Activated T-helper 17 cell treated with anti-CD3 and anti-CD28 coated beads, Interleukin-2, amount 50 U/mL, for 72 hours (primary cell): ENCODE results near the gene B4GALT5. TPM values are rescaled to one million over a fixed set of nuclear protein-coding genes. Genes with fewer than 3 reads are reported as not detected.

Source experiments
- ATAC-seq: fragments of 150-1000 bp; cut with Tn5 transposase; replicated peaks from 2 replicates; pipeline ENCODE4 v1.10.0; 2021; ENCODE audit warnings: mild to moderate bottlenecking, moderate library complexity
- H3K27ac Mint-ChIP-seq: one replicate; pipeline ENCODE4 v1.8.0; 2022; ENCODE audit warnings: mixed read lengths
- H3K27me3 Mint-ChIP-seq: one replicate; pipeline ENCODE4 v1.8.0; 2022; ENCODE audit warnings: mixed read lengths
- H3K36me3 Mint-ChIP-seq: one replicate; pipeline ENCODE4 v1.8.0; 2022; ENCODE audit warnings: low read depth, mild to moderate bottlenecking, mixed read lengths
- H3K4me1 Mint-ChIP-seq: one replicate; pipeline ENCODE4 v1.8.0; 2022; ENCODE audit warnings: mixed read lengths
- H3K4me3 Mint-ChIP-seq: one replicate; pipeline ENCODE4 v1.8.0; 2022; ENCODE audit warnings: mild to moderate bottlenecking, mixed read lengths
- H3K9me3 Mint-ChIP-seq: one replicate; pipeline ENCODE4 v1.8.0; 2022; ENCODE audit warnings: mixed read lengths
- total RNA-seq, 2 donors: library from RNA; stranded (reverse); gene quantifications; one replicate each; pipeline ENCODE4 v1.2.3, GENCODE V29; 2022

B4GALT5 gene
- total RNA-seq, 2 donors from 2014 or later: 19.5 to 25.8 TPM

GRCh38 chr20:49601153-49601924, 112.3 kb downstream of the B4GALT5 start:
- Mint-ChIP-seq H3K4me1 (peaks cover 3% of the 10 kb centered on the region), H3K27ac (no peak overlapping the region), H3K27me3 (no peaks in the 10 kb centered on the region), H3K9me3 (no peaks in the 10 kb centered on the region), H3K4me3 (no peak overlapping the region), H3K36me3 (peaks cover 24% of the 10 kb centered on the region)
- no peak for ATAC-seq

GRCh38 chr20:49599746-49600113, 113.9 kb downstream of the B4GALT5 start:
- peaks cover 17% of the 10 kb centered on the region for H3K4me1 Mint-ChIP-seq
- no peak overlapping the region for H3K4me3 Mint-ChIP-seq
- peak overlapping the region; percentile 63 for H3K27ac Mint-ChIP-seq
- no peaks in the 10 kb centered on the region for H3K9me3 Mint-ChIP-seq
- H3K36me3 Mint-ChIP-seq: peaks cover 40% of the 10 kb centered on the region
- H3K27me3 Mint-ChIP-seq: no peaks in the 10 kb centered on the region
- ATAC-seq: no peak

- Mint-ChIP-seq H3K36me3 (peaks cover 57% of the 10 kb centered on the region), H3K9me3 (no peaks in the 10 kb centered on the region), H3K4me1 (peaks cover 32% of the 10 kb centered on the region), H3K27me3 (no peaks in the 10 kb centered on the region), H3K27ac (no peak overlapping the region), H3K4me3 (peak overlapping the region; percentile 96)
- no peak for ATAC-seq
Measured at GRCh38 chr20:49597825-49598395, 115.8 kb downstream of the B4GALT5 start.

GRCh38 chr20:49595811-49596561, 117.7 kb downstream of the B4GALT5 start:
- Mint-ChIP-seq H3K9me3 (no peaks in the 10 kb centered on the region), H3K27ac (peak overlapping the region; percentile 99), H3K27me3 (no peaks in the 10 kb centered on the region), H3K4me3 (peak overlapping the region; percentile 96), H3K36me3 (peaks cover 67% of the 10 kb centered on the region), H3K4me1 (peaks cover 47% of the 10 kb centered on the region)
- ATAC-seq: peak; percentile 65

DNA sequence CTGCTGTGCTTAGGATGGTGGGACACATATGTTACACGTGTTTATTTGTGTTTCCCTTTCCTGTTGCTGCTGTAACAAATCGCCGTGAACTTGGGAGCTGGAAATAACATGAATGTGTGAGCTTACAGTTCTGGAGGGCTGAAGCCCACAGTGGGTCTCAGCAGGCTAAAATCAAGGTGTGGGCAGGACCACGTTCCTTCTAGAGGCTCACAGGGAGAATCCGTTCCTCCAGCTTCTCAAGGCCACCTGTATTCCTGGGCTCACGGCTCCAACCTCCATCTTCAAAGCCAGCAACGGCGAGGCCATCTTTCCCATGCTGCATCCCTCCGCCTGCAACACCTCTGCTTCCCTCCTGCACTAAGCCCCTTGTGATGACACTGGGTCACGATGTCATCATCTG, 118.3 kb downstream of the B4GALT5 start:
- Mint-ChIP-seq H3K9me3 (peaks cover under 1% of the 10 kb centered on the region), H3K27ac (peak overlapping the region; percentile 99), H3K36me3 (peaks cover 70% of the 10 kb centered on the region), H3K4me1 (peaks cover 49% of the 10 kb centered on the region), H3K27me3 (no peaks in the 10 kb centered on the region), H3K4me3 (peak overlapping the region; percentile 96)
- ATAC-seq: no peak

GRCh38 chr20:49594931-49595315, 118.8 kb downstream of the B4GALT5 start:
- peaks cover 75% of the 10 kb centered on the region for H3K36me3 Mint-ChIP-seq
- peak overlapping the region; percentile 99 for H3K27ac Mint-ChIP-seq
- peak overlapping the region; percentile 96 for H3K4me3 Mint-ChIP-seq
- peaks cover 54% of the 10 kb centered on the region for H3K4me1 Mint-ChIP-seq
- H3K9me3 Mint-ChIP-seq: peaks cover 5% of the 10 kb centered on the region
- ATAC-seq: no peak
- H3K27me3 Mint-ChIP-seq: no peaks in the 10 kb centered on the region

DNA sequence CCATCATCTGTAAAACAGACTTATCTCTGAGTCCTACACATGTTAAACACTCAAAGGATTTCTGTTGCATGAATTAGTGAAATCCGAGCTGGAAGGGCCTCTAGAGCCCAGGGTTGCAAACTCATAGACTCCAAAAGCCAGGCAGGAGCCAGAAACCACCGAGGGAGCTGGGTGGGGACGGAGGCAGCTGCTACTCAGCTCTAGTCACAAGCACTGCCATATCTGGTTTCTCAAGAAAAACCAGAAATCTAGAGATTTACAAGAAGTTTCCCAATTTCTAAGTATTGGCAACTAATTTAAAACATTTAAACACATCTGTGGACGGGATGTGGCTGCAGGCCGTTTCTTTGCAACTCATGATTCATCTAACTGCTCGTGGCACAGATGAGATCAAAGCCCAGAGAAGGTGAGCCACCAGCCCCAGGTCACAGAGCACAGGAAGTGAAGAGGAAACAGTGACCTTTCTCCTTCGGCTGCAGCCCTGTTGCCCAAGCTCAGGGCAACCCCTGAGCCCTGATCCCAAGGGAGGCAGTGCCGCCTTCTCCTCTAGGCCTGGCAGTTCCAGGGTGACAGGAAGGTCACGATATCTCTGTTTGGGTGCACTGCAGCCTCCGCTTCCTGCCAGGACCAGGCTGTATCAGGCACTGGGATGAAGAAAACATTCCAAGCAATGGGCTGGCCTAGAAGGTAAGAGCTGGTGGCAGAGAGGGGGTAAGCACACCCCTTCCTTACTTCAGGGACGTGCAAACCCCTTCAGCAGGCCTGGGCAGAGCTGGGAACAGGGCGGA, 119.3 kb downstream of the B4GALT5 start:
- Mint-ChIP-seq H3K9me3 (peaks cover 8% of the 10 kb centered on the region), H3K27me3 (no peaks in the 10 kb centered on the region), H3K4me1 (peaks cover 58% of the 10 kb centered on the region), H3K4me3 (peak overlapping the region; percentile 96), H3K27ac (peak overlapping the region; percentile 99), H3K36me3 (peaks cover 80% of the 10 kb centered on the region)
- peak; percentile 71 for ATAC-seq

GRCh38 chr20:49593466-49594142, 120.1 kb downstream of the B4GALT5 start:
- H3K9me3 Mint-ChIP-seq: peaks cover 11% of the 10 kb centered on the region
- H3K27ac Mint-ChIP-seq: peak overlapping the region; percentile 99
- H3K4me3 Mint-ChIP-seq: peak overlapping the region; percentile 96
- H3K4me1 Mint-ChIP-seq: peaks cover 63% of the 10 kb centered on the region
- peak; percentile 25 for ATAC-seq
- peaks cover 84% of the 10 kb centered on the region for H3K36me3 Mint-ChIP-seq
- no peaks in the 10 kb centered on the region for H3K27me3 Mint-ChIP-seq

GRCh38 chr20:49592120-49592519, 121.6 kb downstream of the B4GALT5 start:
- Mint-ChIP-seq H3K4me1 (peaks cover 70% of the 10 kb centered on the region), H3K27ac (peak overlapping the region; percentile 99), H3K36me3 (peaks cover 73% of the 10 kb centered on the region), H3K27me3 (no peaks in the 10 kb centered on the region), H3K4me3 (peak overlapping the region; percentile 96), H3K9me3 (peaks cover 11% of the 10 kb centered on the region)
- ATAC-seq: no peak

GRCh38 chr20:49591217-49591865, 122.3 kb downstream of the B4GALT5 start:
- H3K27me3 Mint-ChIP-seq: no peaks in the 10 kb centered on the region
- peak overlapping the region; percentile 96 for H3K4me3 Mint-ChIP-seq
- peaks cover 11% of the 10 kb centered on the region for H3K9me3 Mint-ChIP-seq
- peak; percentile 36 for ATAC-seq
- H3K27ac Mint-ChIP-seq: peak overlapping the region; percentile 99
- H3K4me1 Mint-ChIP-seq: peaks cover 66% of the 10 kb centered on the region
- H3K36me3 Mint-ChIP-seq: peaks cover 68% of the 10 kb centered on the region

- H3K4me3 Mint-ChIP-seq: peak overlapping the region; percentile 96
- H3K36me3 Mint-ChIP-seq: peaks cover 58% of the 10 kb centered on the region
- peak overlapping the region; percentile 99 for H3K27ac Mint-ChIP-seq
- peaks cover 3% of the 10 kb centered on the region for H3K27me3 Mint-ChIP-seq
- peaks cover 11% of the 10 kb centered on the region for H3K9me3 Mint-ChIP-seq
- peaks cover 59% of the 10 kb centered on the region for H3K4me1 Mint-ChIP-seq
- no peak for ATAC-seq
Measured at GRCh38 chr20:49590163-49591017, 123.3 kb downstream of the B4GALT5 start.

- peaks cover 53% of the 10 kb centered on the region for H3K4me1 Mint-ChIP-seq
- peaks cover 52% of the 10 kb centered on the region for H3K36me3 Mint-ChIP-seq
- ATAC-seq: no peak
- peaks cover 11% of the 10 kb centered on the region for H3K9me3 Mint-ChIP-seq
- peak overlapping the region; percentile 99 for H3K27ac Mint-ChIP-seq
- peak overlapping the region; percentile 96 for H3K4me3 Mint-ChIP-seq
- H3K27me3 Mint-ChIP-seq: peaks cover 3% of the 10 kb centered on the region
Measured at GRCh38 chr20:49589747-49590146, 123.9 kb downstream of the B4GALT5 start.
